Measurements from ENCODE around the gene IRX4.

- no peak for TF ChIP-seq POLR2A (IDR thresholded peaks at IDR 0.05; ENCODE audit: low read depth, low read length)
- TF ChIP-seq MAX (IDR thresholded peaks at IDR 0.05; ENCODE audit: insufficient read depth, insufficient read length) = no peak
- TF ChIP-seq EZH2 (IDR thresholded peaks at IDR 0.05; ENCODE audit: borderline replicate concordance, low read depth, low read length, severe bottlenecking) = no peak
These were observed 39.0 kb upstream of the IRX4 start for GRCh38 chr5:1921711-1922110.
